Hepatocyte (in vitro differentiated cells): Measurements from ENCODE around the gene SLC25A38.

Experiments used
- CTCF ChIP-seq: fragments of 200-600 bp; sonication (generic); IDR thresholded peaks from 2 replicates; pipeline ENCODE4 v1.5.1; 2016; ENCODE audit warnings: antibody characterized with exemption, mild to moderate bottlenecking; ENCODE audit not compliant: poor library complexity
- EZH2 ChIP-seq: fragments of 200-600 bp; sonication (generic); IDR thresholded peaks from 2 replicates; pipeline ENCODE4 v1.6.1; 2016; ENCODE audit warnings: antibody characterized with exemption, mild to moderate bottlenecking, borderline replicate concordance

- no peak for TF ChIP-seq CTCF
- TF ChIP-seq EZH2: no peak
Measured at GRCh38 chr3:39362192-39362591, 21.0 kb upstream of the SLC25A38 start.
